Large intestine (tissue), 3 donors: Measurements from ENCODE around the gene MYO1H. TPM values are rescaled to one million over a fixed set of nuclear protein-coding genes. Genes with fewer than 3 reads are reported as not detected.
"Not testable (repeated sequence)": the region's sequence is repeated elsewhere in the genome, so short reads cannot be mapped to it uniquely, and the experiment has no call there.

Source experiments
- DNase-seq, 2 donors: peaks; one replicate each; pipeline versions ENCODE4 v3.0.0 to v3.0.0-alpha.2; 2013
- H3K27ac ChIP-seq: one replicate; pipeline ENCODE4 v1.5.1; 2013; ENCODE audit warnings: low read length
- H3K27me3 ChIP-seq: 2 replicates; pipeline ENCODE4 v1.6.1; 2013; ENCODE audit warnings: low read length; ENCODE audit not compliant: control insufficient read depth, insufficient read depth
- H3K36me3 ChIP-seq: 2 replicates; pipeline ENCODE4 v1.6.1; 2013; ENCODE audit warnings: low read length; ENCODE audit not compliant: control insufficient read depth, insufficient read depth
- H3K4me1 ChIP-seq: one replicate; pipeline ENCODE4 v1.6.1; 2013; ENCODE audit warnings: low read length; ENCODE audit not compliant: control insufficient read depth, insufficient read depth
- H3K4me3 ChIP-seq: one replicate; pipeline ENCODE4 v1.5.1; 2013; ENCODE audit warnings: low read length
- H3K9me3 ChIP-seq: one replicate; pipeline ENCODE4 v1.6.1; 2013; ENCODE audit warnings: mild to moderate bottlenecking, low read depth, low read length, moderate library complexity; ENCODE audit not compliant: control insufficient read depth
- WGBS: methylation state at CpG from one replicate; pipeline ENCODE4 v1.1.5; 2013; ENCODE audit warnings: low lambda C conversion rate; ENCODE audit not compliant: insufficient coverage; 5-methylcytosine and 5-hydroxymethylcytosine counted together
- polyA plus RNA-seq: library from polyadenylated mRNA; unstranded; fragments of 120-200 nt; gene quantifications from one replicate; pipeline ENCODE4 v1.2.1, GENCODE V29; 2013

The MYO1H gene
- polyA plus RNA-seq, 1 donor, result 1.0 TPM

GRCh38 chr12:109467978-109468676, 120.4 kb downstream of the MYO1H start:
- Histone ChIP-seq H3K4me1 (peaks cover 5% of the 10 kb centered on the region), H3K36me3 (peaks cover 49% of the 10 kb centered on the region)

GRCh38 chr12:109469517-109469916, 121.8 kb downstream of the MYO1H start:
- Histone ChIP-seq H3K27me3 (no peaks in the 10 kb centered on the region), H3K4me1 (no peaks in the 10 kb centered on the region), H3K9me3 (no peaks in the 10 kb centered on the region), H3K36me3 (peaks cover 50% of the 10 kb centered on the region), H3K27ac (no peak overlapping the region), H3K4me3 (no peak overlapping the region)
- WGBS, result no CpG with 5 or more reads among the region's 10 CpGs
- no peak for DNase-seq

More at GRCh38 chr12:109467978-109468676, 120.4 kb downstream of the MYO1H start:
- H3K27ac ChIP-seq, result no peak overlapping the region
- no peak overlapping the region for H3K4me3 ChIP-seq
- no peak for DNase-seq
- H3K9me3 ChIP-seq, result no peaks in the 10 kb centered on the region
- WGBS, result no CpG with 5 or more reads among the region's 8 CpGs
- H3K27me3 ChIP-seq, result no peaks in the 10 kb centered on the region

GRCh38 chr12:109473006-109473405, 125.3 kb downstream of the MYO1H start:
- H3K27ac ChIP-seq, result no peak overlapping the region
- H3K4me3 ChIP-seq, result no peak overlapping the region
- WGBS, result no CpG with 5 or more reads among the region's 3 CpGs
- DNase-seq, result no peak
- H3K4me1 ChIP-seq, result peaks cover 4% of the 10 kb centered on the region
- no peaks in the 10 kb centered on the region for H3K27me3 ChIP-seq
- peaks cover 22% of the 10 kb centered on the region for H3K36me3 ChIP-seq
- H3K9me3 ChIP-seq, result no peaks in the 10 kb centered on the region

- not testable (repeated sequence) for DNase-seq, H3K9me3 ChIP-seq, H3K27me3 ChIP-seq, H3K27ac ChIP-seq, H3K4me1 ChIP-seq, H3K4me3 ChIP-seq
- peaks cover 22% of the 10 kb centered on the region for H3K36me3 ChIP-seq
- WGBS, result no CpG with 5 or more reads among the region's 16 CpGs
Measured at GRCh38 chr12:109473526-109474270, 126.0 kb downstream of the MYO1H start.

DNA sequence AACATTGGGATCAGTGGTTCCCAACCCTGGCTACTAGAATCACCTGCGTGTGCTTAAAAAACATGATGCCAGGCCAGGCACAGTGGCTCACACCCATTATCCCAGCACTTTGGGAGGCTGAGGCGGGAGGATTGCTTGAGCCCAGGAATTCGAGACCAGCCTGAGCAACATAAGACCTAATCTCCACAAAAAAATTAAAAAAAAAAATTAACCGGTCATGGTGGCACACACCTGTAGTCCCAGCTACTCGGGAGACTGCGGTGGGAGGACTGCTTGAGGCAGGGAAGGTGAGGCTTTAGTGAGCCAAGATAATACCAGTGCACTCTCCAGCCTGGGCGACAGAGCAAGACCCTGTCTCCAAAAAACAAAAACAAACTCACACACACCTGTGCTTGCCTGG, 127.4 kb downstream of the MYO1H start:
- H3K36me3 ChIP-seq, result peaks cover 9% of the 10 kb centered on the region
- peaks cover 4% of the 10 kb centered on the region for H3K4me1 ChIP-seq
- H3K9me3 ChIP-seq, result no peaks in the 10 kb centered on the region
- no peak overlapping the region for H3K27ac ChIP-seq
- no CpG with 5 or more reads among the region's 7 CpGs for WGBS
- no peaks in the 10 kb centered on the region for H3K27me3 ChIP-seq
- no peak overlapping the region for H3K4me3 ChIP-seq
- DNase-seq, result no peak

GRCh38 chr12:109475993-109476806, 128.5 kb downstream of the MYO1H start:
- Histone ChIP-seq H3K4me3 (peak overlapping the region; percentile 88), H3K9me3 (no peaks in the 10 kb centered on the region), H3K36me3 (peaks cover 4% of the 10 kb centered on the region), H3K27ac (no peak overlapping the region), H3K27me3 (no peaks in the 10 kb centered on the region), H3K4me1 (peaks cover 4% of the 10 kb centered on the region)
- WGBS, result 3% methylated on average over 6 of the region's 19 CpGs
- peak in 1 of 2 donors; percentile 10 for DNase-seq

DNA sequence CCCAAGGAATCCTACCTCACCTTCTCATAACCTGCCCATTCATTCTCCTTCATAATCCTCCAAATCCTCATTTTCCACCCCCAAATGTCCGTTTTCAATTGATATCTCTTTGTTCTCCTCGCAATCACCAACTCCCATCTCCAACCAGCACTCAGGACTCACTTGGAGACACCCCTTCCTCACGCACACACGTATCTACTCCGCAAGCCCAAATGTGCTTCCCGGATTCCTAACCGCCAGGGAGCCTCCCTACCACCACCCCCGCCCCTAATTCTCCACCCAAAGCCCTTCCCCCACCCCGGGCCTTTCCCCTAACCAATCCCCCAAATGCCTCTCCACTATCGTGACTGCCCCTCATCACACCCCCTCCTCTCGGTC, 129.1 kb downstream of the MYO1H start:
- H3K27ac ChIP-seq, result peak overlapping the region; percentile 84
- WGBS, result 0% methylated on average over 2 of the region's 11 CpGs
- peak overlapping the region; percentile 88 for H3K4me3 ChIP-seq
- H3K27me3 ChIP-seq, result no peaks in the 10 kb centered on the region
- H3K36me3 ChIP-seq, result peaks cover 4% of the 10 kb centered on the region
- H3K4me1 ChIP-seq, result peaks cover 4% of the 10 kb centered on the region
- DNase-seq, result no peak
- no peaks in the 10 kb centered on the region for H3K9me3 ChIP-seq

GRCh38 chr12:109477185-109477962, 129.7 kb downstream of the MYO1H start, which contains the start of the genes KCTD10 and UBE3B:
Gene KCTD10 (minus strand): TSS chr12:109477300. CDS start chr12:109477262, 38 bp downstream.
Gene UBE3B (plus strand): TSS chr12:109477634. CDS start chr12:109483552, 5,918 bp downstream.
- H3K36me3 ChIP-seq, result peaks cover 6% of the 10 kb centered on the region
- peak within 1 kb of the TSS; percentile 84 for H3K27ac ChIP-seq
- WGBS, result no CpG with 5 or more reads among the region's 54 CpGs
- no peaks in the 10 kb centered on the region for H3K9me3 ChIP-seq
- peaks cover 4% of the 10 kb centered on the region for H3K4me1 ChIP-seq
- no peaks in the 10 kb centered on the region for H3K27me3 ChIP-seq
- peak within 1 kb of the TSS; percentile 88 for H3K4me3 ChIP-seq
- DNase-seq, result peak; percentile 78 to 89

DNA sequence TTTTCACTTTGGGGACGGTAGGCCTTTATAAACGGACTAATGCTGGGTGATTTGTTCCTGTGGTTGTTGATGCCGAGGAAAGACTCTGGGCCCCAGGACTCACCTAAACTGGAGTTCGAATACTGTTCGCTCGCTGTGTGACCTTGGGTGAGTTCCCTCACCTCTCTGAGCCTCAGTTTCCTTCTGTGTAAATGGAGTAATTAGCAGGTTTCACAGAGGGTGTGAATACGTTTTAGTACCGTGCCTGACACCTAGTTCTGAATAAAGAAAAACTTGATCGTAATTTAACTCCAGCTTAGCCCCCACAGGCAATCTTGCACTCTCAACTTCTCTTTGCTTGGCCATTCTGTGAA, 130.2 kb downstream of the MYO1H start:
- WGBS, result no CpG with 5 or more reads among the region's 9 CpGs
- H3K27ac ChIP-seq, result peak overlapping the region; percentile 84
- H3K4me1 ChIP-seq, result peaks cover 4% of the 10 kb centered on the region
- peaks cover 6% of the 10 kb centered on the region for H3K36me3 ChIP-seq
- peak overlapping the region; percentile 88 for H3K4me3 ChIP-seq
- H3K27me3 ChIP-seq, result no peaks in the 10 kb centered on the region
- no peak for DNase-seq
- no peaks in the 10 kb centered on the region for H3K9me3 ChIP-seq
